Tongue (tissue), 2 donors: ENCODE measurements around the gene F13A1. TPM values are rescaled to one million over a fixed set of nuclear protein-coding genes. Genes with fewer than 3 reads are reported as not detected.

Experiments
- DNase-seq: peaks from one replicate; pipeline ENCODE4 v3.0.0-alpha.2; 2015
- total RNA-seq: library from RNA; depleted of rRNA; stranded (reverse); fragments of >200 nt; gene quantifications from one replicate; pipeline ENCODE4 v1.2.3, GENCODE V29; 2014

F13A1 gene
- total RNA-seq, 1 donor from 2014 or later: 26.0 TPM

DNA sequence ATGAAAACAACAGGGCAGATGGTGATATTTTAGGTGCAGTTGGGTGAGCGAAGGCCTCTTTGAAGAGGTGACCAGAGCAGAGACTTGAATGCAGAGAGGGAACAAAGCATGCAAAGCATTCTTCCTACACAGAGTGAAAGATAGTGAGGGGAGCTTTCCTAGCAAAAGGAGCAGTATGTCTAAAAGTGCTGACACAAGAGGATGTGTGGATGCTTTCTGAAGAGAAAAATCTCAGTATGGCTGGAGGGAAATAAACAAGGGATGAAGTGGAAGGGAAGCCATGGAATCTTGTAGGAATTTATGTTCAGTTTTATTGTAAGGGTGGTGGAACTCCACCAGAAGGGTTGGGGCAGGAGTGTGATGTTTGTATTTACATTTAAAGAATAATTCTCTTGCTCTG, 128.6 kb downstream of the F13A1 start:
- no peak for DNase-seq

DNA sequence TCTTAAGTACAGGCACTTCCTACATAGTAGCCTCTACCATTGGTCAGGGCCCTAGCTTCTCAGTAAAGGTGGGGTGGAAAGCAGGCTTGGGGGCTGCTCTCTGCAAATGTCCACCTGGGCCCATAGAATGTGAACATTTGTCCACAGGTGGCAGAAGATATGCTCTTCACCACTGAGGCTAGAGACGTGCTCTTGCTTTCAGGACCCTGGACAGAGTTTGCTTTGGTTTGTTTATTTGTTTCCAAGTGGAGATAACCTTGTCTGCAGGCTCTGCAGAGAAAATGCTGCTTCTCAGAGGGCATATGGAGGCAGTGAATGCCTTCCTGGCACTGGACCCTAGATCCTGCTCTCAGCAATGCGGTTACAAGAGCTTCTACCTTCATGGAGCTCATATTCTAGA, 129.0 kb downstream of the F13A1 start:
- peak; percentile 7 for DNase-seq

DNA sequence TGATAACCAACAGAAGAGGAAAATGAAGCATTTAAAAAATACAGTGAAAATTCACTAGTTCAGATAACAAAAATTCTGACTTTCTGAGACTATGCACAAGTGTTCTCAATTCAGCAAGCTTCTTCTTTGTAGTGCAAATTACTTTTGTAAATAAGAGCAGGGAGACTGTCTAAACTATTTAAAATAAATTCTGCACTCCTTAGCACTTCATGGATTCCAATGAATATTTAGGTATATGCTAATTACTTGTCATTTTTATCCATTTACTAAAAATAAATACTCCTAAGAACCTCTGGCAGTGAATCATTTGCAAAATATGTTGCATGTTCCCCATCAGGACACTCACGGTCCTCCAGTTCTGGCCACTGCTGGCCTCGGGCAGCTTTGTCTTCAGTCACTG, 139.8 kb downstream of the F13A1 start:
- DNase-seq: no peak

DNA sequence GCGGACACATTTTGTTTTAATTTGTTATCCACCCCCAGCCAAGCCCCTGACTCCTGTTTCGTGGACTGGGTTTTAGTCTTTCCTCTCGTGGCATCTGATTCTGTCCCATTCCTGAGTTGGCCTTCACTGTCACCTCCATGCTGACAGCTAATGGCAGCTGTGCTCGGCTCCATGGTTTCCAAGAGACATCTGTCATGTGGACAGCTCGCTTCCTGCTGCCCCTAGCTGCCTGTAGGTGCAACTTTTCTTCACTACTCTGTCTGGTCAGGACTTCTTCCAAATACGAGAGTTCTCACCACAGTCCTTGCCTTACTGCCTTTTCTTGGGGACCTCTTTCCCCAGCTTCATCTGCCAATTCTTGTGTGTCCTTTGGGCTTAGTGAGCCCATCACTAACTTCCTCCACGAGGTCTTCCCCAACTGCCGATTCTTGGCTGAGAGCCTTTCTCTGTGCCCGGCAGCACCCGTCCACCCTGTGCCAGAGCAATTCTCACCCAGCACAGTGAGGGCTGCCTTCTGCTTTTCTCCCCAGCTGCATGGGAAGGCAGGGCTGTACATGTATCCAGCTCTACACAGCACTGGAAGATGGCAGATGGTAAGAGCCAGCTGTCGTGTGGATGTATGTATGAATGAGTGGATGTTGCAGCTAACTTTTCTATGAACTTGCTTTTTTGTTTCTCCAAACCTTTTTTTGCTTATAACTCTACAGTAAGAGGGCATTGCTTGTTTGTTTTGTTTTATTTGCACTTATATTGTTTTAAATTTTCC, 140.4 kb downstream of the F13A1 start:
- DNase-seq: peak; percentile 19

DNA sequence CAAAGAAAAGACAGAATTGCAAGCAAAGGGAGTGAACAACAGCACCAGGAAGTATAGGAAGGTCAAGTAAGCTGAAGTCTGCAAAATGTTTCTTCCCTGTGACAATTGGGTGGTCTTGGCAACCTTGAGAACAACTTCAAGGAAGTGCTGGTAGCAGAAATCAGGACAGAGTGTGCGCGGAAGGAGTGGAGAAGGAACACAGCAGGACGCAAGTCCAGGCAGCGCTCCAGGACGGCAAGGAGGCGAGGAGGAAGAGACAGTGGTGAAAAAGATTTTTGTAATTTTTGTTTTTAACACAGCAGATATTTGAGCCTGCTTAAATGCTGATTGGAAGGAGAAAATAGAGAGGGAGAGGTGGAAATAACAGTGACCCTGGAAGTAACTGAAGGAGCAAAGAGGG, 141.7 kb downstream of the F13A1 start:
- DNase-seq: peak; percentile 3

DNA sequence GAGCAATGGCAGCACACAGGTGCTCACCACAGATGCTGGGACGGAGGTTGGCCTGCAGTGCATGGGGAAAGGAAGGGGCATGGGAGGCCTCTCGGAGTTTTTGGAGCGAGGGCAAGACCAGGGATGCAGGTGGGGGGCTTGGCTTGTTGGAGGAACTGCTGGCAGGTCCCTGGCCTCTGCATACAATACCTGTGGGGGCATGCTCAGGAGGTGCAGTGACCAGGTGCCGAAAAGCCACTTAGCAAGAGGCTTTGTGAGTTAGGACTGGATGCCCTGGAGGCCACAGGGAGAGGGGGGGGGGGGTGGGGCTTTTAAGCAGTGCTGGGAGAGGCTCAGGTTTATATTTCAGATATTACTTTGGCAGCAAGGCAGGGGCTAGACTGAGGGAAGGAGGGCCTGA, 142.7 kb downstream of the F13A1 start:
- no peak for DNase-seq

DNA sequence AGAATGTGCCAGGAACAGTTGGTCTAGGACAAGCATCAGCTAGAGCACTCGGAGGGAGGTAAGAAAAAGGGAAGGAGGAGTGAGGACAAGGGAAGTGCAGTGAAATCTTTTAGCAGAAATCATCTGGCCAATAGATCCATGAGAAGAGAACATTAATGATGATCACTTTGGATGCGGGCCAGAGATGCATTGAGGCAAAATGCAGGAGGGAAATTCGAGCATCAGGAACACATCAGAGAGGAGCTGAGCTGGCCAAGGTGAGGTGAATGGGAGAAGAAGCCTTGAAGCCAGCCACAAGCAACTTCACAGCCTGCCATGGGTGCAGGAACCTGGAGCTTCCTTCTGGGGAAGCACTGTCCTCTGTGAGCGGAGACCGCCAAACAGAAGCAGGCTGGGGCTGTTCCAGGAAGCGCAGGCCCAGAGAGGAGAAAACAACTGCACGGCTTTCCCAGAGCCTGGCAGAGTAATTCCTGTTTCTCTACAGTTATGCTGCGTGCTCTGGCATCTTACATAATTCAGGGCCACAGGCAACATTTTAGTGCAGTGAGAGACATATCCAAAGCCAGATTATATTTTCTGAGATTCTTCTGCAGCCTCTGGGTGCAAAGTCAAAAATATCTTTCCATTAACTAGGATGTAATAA, 143.8 kb downstream of the F13A1 start:
- DNase-seq: no peak

DNA sequence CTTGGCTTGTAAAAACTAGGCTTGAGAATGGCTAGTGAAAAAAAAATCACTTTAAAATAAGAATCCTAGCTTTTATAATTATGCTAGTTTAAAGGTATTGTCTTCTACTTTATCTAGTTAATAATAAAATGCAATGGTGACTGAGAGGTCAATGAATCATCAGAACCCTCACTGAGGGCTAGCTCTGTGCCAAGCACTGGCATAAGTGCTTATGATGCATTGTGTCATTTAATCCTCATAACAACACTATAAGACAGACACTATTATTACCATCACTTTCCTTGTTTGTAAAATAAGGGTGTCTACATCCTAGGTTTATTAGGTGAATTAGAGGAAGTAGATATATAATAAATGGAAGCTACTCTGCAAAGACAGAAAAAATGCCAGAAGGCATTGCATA, 144.3 kb downstream of the F13A1 start:
- DNase-seq: no peak

DNA sequence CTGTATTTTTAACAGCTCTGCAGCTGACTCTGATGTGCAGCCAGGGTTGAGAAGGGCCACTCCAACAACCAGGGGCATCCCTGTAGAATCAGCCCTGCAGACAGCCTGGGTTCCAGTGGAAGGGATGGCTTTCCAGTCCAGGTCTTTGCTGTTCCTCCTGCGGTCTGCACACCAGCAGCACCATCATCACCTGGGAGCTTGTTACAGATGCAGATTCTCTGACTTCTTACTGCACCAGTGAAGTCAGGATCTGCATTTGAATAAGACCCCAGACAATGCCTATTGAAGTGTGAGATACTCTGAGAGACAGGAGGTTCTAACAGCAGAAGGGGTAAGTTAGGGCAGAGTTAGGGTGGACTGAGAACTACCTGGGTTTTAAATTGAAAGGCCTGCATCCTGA, 151.3 kb downstream of the F13A1 start:
- DNase-seq: no peak

DNA sequence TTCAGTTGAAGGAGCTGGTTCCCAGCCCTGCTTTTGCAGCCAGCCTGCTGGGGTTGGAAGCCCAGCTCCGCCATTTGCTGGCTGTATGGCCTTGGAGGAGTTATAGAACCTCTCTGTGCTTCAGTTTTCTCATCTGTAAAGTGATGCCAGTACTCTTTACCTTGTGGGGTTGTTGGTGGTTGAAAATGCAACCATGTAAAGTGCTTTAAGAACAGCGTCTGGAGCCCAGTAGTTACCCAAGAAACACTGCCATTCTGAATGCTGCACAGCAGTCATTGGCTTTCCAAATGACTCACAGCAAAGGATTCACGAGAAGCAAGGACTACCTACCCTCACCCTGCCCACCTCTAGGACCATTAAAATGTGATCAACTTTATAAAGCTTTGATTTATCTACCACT, 154.4 kb downstream of the F13A1 start:
- no peak for DNase-seq

DNA sequence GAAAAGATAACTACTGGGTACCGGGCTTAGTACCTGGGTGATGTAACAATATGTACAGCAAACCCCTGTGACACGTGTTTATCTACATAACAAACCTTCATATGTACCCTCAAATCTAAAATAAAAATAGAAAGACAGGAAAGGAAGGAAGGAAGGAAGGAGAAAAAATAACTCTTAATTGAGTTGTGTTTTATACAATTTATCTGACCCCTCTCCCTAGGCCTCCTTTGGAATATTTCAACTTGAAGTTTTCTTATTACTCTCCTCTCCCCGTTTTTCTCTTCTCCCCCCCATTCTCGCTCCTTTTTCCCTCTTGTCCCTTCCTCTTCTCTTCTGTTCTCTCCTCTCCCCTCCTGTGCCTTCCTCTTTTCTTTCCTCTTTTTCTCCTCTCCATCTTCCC, 156.1 kb downstream of the F13A1 start:
- DNase-seq: no peak

DNA sequence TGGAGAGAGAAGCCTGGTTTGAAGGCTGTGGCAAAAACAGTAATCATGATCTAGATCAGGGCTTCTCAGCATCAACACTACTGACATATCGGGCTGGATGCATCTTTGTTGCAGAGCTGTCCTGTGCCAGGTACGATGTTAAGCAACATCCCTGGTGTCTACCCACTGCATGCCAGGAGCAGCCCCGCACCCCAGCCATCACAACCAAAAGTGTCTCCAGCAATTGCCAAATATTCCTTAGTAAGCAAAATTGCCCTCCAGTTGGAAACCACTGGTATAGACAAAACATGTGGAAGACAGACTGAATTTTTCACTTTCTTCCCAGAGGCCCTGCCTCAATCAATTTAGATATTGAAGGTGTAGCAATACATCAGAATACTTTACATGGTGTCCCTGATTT, 166.1 kb downstream of the F13A1 start:
- DNase-seq: no peak

DNA sequence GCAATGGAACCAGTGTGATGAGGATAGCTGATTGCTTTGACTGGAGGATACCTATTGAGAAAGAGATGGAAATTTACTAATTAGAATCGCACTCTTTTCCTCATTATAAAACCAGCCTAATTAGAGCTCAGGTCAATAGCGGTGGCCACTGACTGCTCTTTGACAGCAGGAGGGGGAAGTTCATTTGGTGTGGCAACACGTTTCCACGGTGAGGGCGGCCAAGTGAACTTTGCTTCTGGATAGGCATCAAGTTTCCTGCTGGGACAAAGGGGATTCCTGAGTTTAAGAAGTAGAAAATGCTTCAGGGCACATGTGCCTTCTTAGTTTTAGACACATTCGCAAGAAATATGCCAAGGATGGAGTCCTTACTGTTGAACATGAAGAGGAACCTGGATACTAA, 168.4 kb downstream of the F13A1 start:
- DNase-seq: no peak

DNA sequence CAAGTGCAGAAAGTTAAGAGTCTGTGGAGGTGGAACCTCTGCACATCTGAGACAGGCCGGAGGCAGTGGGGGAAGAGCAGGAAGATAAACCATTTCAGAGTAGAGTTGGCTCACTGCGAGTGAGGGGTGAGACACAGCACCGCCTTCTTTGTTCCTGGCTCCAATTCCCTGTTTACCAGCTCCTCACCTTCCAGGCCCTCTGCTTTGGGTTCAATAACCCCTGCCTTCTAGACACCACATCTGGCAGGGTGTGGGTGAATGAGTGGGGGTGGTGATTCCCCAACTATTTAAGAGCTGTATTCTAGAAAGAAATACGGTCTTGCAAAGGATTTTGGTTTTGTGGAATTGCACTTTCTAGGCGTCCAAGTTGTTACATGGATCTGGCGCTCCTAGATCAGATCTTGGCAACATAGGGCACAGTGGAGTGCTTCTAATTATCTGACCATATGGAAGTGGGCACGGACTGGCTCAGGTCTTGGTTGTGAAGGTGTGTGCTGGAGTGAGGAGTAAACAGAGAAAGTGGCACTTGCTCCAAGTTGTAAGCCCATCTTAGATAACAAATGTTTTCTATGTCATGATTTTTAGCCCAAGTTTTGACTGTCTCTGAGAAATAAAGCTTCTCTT, 172.2 kb downstream of the F13A1 start:
- DNase-seq: no peak

DNA sequence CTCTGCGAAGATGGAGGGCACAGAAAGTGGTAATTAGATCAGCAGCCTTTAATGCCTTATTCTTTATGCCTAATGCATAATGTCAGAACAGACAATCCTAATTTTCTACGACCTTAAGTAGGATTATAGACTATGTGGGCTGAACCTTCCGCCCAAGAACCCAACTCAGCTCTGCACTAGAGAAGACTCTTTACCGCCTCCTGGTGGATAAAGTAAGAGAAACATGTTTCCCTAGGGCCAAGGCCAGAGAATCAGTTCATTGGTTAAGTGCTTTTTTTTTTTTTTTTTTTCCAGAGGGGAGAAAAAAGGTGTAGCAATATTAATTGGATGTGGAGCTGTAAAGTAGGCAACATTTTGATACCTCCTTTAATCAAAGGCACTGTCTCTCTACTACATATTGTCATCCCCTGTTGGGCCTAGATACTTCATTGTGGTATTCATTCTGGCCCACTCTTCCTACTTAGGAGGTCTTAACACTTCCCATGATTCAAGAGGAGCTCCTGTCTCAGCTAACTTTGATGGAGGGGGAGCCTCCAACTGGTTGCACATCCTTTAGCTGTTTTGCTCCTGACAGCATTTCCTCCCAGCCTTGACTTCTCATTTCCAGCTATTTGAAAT, 188.9 kb downstream of the F13A1 start:
- DNase-seq: peak; percentile 14

DNA sequence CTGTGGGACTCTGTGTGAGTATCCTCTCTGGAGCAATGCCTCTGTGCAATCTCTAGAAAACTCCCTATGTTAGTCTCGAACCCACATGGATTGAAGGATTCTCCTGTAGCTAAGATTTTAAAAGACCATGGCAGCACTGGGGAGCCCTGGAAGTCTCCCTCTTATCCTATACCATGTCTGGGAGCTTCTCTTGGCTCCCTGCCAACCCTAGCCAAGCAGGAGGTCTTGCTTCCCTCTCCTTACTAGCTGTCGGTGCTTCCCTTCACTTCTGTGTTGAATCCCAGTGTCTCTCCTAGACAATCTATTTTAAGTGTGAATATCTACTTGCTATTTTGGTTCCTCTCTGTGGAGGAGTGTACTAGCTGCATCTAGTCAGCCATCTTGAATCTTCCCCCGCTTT, 195.0 kb downstream of the F13A1 start:
- peak; percentile 1 for DNase-seq

DNA sequence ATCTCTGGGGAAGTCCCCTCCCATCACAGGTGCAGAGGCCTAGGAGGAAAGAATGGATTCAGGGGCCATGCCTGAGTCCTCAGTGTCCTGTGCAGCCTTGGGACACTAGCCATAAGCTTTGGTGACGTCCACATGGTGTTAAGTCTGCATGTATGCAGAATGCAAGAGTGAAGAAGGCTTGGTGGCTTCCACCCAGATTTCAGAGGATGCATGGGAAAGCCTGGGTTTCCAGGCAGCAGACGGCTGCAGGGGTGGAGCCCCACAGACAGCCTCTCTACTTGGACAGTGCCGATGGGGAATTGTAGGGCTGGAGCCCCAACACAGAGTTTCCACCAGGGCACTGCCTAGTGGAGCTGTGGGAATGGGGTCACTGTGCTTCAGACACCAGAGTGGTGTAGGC, 196.7 kb downstream of the F13A1 start:
- DNase-seq: no peak

DNA sequence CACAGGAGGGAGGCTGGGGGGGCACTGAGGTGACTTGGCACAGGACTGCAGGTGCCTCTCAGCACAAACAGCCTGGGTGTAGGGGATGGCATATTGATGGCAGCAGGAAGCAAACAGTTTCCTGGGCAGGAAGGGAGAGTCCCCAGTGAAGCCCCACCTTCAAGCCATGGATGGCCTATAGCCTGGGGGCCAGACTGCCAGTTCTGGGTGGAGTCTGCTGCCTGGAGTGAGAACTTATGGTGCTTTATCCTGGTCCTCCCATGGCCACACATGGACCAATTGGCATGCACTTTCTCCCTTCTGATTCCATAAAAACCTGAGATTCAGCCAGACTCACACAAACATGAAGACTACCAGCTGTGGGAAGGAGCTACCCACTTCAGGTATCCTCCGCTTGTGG, 198.5 kb downstream of the F13A1 start:
- DNase-seq: no peak

DNA sequence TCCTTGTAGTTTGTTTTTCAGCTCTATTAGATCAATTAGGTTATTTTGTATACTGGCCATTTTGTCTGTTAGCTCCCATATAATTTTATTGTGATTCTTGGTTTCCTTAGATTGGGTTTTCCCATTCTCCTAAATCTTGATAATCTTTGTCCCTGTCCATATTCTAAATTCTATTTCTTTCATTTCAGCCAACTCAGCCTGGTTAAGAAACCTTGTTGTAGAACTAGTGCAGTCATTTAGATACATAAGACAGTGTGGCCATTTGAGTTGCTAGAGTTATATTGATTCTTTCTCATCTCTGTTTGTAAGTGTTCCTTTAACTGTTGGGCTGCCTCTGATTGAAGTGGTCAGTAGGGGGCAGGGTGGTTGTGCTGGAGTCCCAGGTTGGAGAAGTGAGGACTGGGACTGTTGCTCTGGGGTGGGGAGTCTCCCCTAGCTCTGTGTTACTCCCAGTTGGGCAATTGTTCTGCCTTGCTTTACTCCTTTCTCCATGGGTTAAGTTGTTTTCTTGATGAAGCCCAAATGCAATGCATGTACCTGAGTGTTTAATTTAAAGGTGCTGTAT, 214.9 kb downstream of the F13A1 start:
- DNase-seq: no peak
